Liver (tissue), 2 donors: ENCODE measurements around the gene CRP.

ENCODE experiments used
- FOXA1 ChIP-seq: IDR thresholded peaks from 2 replicates; pipeline ENCODE4 v1.6.1; 2016; ENCODE audit warnings: antibody characterized with exemption
- REST ChIP-seq: IDR thresholded peaks from 2 replicates; pipeline ENCODE4 v1.6.1; 2016; ENCODE audit warnings: antibody characterized with exemption, mild to moderate bottlenecking
- TF ChIP-seq, protein P1 (sequence below): fragments of 150-350 bp; IDR thresholded peaks from 2 replicates; pipeline ENCODE4 v1.5.1; 2017; ENCODE audit warnings: improper control_type of control experiment, low read depth, low read length; ENCODE audit not compliant: missing input control
- donor health status: healthy.

DNA sequence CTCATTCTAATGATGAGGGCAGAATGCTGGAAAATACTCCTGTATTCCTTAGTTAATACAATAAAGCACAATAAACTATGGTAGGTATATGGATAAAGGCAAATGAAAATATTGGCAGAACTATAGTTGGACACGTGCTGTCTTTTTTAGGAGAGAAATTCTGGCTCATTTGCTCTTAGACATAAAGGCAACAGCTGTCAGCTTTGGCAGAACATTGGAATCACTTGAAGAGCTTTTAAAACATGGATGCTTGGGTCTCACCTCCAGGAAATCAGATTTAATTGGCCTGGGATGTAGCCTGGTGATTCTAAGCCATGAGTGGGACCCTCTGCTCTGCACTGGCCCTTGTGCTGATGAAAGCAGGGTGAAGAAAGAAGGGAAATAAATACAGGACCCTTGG, 9.9 kb downstream of the CRP start:
- no peak for TF ChIP-seq REST
- TF ChIP-seq, protein P1, sequence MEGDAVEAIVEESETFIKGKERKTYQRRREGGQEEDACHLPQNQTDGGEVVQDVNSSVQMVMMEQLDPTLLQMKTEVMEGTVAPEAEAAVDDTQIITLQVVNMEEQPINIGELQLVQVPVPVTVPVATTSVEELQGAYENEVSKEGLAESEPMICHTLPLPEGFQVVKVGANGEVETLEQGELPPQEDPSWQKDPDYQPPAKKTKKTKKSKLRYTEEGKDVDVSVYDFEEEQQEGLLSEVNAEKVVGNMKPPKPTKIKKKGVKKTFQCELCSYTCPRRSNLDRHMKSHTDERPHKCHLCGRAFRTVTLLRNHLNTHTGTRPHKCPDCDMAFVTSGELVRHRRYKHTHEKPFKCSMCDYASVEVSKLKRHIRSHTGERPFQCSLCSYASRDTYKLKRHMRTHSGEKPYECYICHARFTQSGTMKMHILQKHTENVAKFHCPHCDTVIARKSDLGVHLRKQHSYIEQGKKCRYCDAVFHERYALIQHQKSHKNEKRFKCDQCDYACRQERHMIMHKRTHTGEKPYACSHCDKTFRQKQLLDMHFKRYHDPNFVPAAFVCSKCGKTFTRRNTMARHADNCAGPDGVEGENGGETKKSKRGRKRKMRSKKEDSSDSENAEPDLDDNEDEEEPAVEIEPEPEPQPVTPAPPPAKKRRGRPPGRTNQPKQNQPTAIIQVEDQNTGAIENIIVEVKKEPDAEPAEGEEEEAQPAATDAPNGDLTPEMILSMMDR = no peak
- no peak for TF ChIP-seq FOXA1
